ENCODE results near the gene MVB12B. TPM values are rescaled to one million over a fixed set of nuclear protein-coding genes. Genes with fewer than 3 reads are reported as not detected.

The MVB12B gene
- total RNA-seq, 1 experiment from 2014 or later: 5.7 TPM

DNA sequence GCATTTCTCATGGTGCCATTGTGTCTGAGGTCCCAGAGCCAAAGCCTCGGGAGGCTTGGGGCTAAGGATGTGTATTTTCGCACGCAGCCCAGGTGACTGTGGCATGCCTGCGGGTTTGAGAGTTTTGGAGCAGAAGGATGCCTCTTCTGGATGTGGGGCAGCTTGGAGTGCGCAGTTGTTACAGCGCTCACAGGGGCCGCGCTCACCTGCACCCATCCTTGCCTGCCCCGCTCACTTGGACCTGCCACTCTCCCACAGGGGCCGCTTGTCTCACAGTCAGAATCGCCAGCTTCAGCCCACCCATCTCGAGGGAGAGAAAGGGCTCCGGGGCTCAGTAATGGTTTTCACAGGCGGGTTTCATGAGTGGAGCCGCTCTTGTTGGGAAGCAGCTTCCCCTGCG, 132.9 kb downstream of the MVB12B start:
- Mint-ChIP-seq H3K4me3 (no peak overlapping the region), H3K27me3 (ENCODE audit: low read depth) (no peaks in the 10 kb centered on the region), H3K36me3 (no peaks in the 10 kb centered on the region), H3K9me3 (no peaks in the 10 kb centered on the region), H3K27ac (no peak overlapping the region), H3K4me1 (no peaks in the 10 kb centered on the region)
- no peak for DNase-seq (ENCODE audit: low spot score)
- CTCF ChIA-PET: interaction anchor here (0.6 kb wide), 1 partner anchor 17 kb away, joined by 5 read pairs; no protein-coding TSS in a partner anchor
- TF ChIP-seq CBFB (CRISPR knock-in tag; IDR thresholded peaks at IDR 0.05; ENCODE audit: low read depth): no peak
- no peak for TF ChIP-seq ZBTB21 (CRISPR knock-in tag; IDR thresholded peaks at IDR 0.05; ENCODE audit: borderline replicate concordance)
- no peak for TF ChIP-seq ZBTB43 (CRISPR knock-in tag; IDR thresholded peaks at IDR 0.05)
- TF ChIP-seq, protein P1, sequence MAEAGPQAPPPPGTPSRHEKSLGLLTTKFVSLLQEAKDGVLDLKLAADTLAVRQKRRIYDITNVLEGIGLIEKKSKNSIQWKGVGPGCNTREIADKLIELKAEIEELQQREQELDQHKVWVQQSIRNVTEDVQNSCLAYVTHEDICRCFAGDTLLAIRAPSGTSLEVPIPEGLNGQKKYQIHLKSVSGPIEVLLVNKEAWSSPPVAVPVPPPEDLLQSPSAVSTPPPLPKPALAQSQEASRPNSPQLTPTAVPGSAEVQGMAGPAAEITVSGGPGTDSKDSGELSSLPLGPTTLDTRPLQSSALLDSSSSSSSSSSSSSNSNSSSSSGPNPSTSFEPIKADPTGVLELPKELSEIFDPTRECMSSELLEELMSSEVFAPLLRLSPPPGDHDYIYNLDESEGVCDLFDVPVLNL (CRISPR knock-in tag; IDR thresholded peaks at IDR 0.05; ENCODE audit: borderline replicate concordance, low read depth): no peak
- TF ChIP-seq, protein P2, sequence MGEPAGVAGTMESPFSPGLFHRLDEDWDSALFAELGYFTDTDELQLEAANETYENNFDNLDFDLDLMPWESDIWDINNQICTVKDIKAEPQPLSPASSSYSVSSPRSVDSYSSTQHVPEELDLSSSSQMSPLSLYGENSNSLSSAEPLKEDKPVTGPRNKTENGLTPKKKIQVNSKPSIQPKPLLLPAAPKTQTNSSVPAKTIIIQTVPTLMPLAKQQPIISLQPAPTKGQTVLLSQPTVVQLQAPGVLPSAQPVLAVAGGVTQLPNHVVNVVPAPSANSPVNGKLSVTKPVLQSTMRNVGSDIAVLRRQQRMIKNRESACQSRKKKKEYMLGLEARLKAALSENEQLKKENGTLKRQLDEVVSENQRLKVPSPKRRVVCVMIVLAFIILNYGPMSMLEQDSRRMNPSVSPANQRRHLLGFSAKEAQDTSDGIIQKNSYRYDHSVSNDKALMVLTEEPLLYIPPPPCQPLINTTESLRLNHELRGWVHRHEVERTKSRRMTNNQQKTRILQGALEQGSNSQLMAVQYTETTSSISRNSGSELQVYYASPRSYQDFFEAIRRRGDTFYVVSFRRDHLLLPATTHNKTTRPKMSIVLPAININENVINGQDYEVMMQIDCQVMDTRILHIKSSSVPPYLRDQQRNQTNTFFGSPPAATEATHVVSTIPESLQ (CRISPR knock-in tag; IDR thresholded peaks at IDR 0.05): no peak
- TF ChIP-seq, protein P3, sequence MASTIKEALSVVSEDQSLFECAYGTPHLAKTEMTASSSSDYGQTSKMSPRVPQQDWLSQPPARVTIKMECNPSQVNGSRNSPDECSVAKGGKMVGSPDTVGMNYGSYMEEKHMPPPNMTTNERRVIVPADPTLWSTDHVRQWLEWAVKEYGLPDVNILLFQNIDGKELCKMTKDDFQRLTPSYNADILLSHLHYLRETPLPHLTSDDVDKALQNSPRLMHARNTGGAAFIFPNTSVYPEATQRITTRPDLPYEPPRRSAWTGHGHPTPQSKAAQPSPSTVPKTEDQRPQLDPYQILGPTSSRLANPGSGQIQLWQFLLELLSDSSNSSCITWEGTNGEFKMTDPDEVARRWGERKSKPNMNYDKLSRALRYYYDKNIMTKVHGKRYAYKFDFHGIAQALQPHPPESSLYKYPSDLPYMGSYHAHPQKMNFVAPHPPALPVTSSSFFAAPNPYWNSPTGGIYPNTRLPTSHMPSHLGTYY (CRISPR knock-in tag; IDR thresholded peaks at IDR 0.05): no peak
- no peak for TF ChIP-seq NR1H2 (CRISPR knock-in tag; IDR thresholded peaks at IDR 0.05)
- TF ChIP-seq, protein P4, sequence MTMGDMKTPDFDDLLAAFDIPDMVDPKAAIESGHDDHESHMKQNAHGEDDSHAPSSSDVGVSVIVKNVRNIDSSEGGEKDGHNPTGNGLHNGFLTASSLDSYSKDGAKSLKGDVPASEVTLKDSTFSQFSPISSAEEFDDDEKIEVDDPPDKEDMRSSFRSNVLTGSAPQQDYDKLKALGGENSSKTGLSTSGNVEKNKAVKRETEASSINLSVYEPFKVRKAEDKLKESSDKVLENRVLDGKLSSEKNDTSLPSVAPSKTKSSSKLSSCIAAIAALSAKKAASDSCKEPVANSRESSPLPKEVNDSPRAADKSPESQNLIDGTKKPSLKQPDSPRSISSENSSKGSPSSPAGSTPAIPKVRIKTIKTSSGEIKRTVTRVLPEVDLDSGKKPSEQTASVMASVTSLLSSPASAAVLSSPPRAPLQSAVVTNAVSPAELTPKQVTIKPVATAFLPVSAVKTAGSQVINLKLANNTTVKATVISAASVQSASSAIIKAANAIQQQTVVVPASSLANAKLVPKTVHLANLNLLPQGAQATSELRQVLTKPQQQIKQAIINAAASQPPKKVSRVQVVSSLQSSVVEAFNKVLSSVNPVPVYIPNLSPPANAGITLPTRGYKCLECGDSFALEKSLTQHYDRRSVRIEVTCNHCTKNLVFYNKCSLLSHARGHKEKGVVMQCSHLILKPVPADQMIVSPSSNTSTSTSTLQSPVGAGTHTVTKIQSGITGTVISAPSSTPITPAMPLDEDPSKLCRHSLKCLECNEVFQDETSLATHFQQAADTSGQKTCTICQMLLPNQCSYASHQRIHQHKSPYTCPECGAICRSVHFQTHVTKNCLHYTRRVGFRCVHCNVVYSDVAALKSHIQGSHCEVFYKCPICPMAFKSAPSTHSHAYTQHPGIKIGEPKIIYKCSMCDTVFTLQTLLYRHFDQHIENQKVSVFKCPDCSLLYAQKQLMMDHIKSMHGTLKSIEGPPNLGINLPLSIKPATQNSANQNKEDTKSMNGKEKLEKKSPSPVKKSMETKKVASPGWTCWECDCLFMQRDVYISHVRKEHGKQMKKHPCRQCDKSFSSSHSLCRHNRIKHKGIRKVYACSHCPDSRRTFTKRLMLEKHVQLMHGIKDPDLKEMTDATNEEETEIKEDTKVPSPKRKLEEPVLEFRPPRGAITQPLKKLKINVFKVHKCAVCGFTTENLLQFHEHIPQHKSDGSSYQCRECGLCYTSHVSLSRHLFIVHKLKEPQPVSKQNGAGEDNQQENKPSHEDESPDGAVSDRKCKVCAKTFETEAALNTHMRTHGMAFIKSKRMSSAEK (CRISPR knock-in tag; IDR thresholded peaks at IDR 0.05; ENCODE audit: borderline replicate concordance): no peak
- TF ChIP-seq NFYB (CRISPR knock-in tag; conservative IDR thresholded peaks at IDR 0.05; ENCODE audit: low read depth): no peak
- no peak for TF ChIP-seq SP1 (CRISPR knock-in tag; conservative IDR thresholded peaks at IDR 0.05)
- no peak for TF ChIP-seq AFF4 (CRISPR knock-in tag; IDR thresholded peaks at IDR 0.05; ENCODE audit: borderline replicate concordance)
- POLR2A ChIA-PET: no interaction called here
- ATAC-seq: no peak

All from WTC11 (cell line).